GM12878 (cell line): ENCODE data around the gene ZNF592. TPM values are rescaled to one million over a fixed set of nuclear protein-coding genes. Genes with fewer than 3 reads are reported as not detected.

ENCODE experiments used
- ATAC-seq: fragments of 200-7000 bp; cut with Tn5 transposase; 3 replicates; pipeline ENCODE4 v1.9.1; 2020; ENCODE audit warnings: mild to moderate bottlenecking, moderate library complexity
- BruUV-seq: library from RNA; stranded (reverse); fragments of 400-500 nt; replicated peaks from 2 replicates; lab custom pipeline; 2021; lab: Mats Ljungman, UMichigan
- CTCF ChIA-PET: fragments of 300-600 bp; sonication (Branson Sonifier 250); formaldehyde crosslinking; extraction: SDS; loops from one replicate; lab custom pipeline; 2021; ENCODE audit warnings: inconsistent platforms; lab: Yijun Ruan, JAX
- POLR2A ChIA-PET: fragments of 350-600 bp; formaldehyde crosslinking; extraction: SDS; loops from one replicate; lab custom pipeline; 2021; ENCODE audit warnings: inconsistent platforms; lab: Charles Lee
- RAD21 ChIA-PET: fragments of 300-600 bp; sonication (Branson Sonifier 250); formaldehyde crosslinking; loops from one replicate; lab custom pipeline; 2023; ENCODE audit warnings: antibody characterized with exemption; ENCODE audit not compliant: unreplicated experiment; lab: Charles Lee
- SMC1A ChIA-PET: fragments of 300-600 bp; sonication (Branson Sonifier 250); formaldehyde crosslinking; loops from one replicate; lab custom pipeline; 2023; ENCODE audit not compliant: unreplicated experiment, uncharacterized antibody; lab: Charles Lee
- DNase-seq: peaks from one replicate; pipeline ENCODE4 v3.0.0-alpha.2; 2011; ENCODE audit warnings: low read depth, low spot score
- FAIRE-seq: peaks from 3 replicates; lab custom pipeline; 2011; peaks lifted over from hg19 to GRCh38; lab: Jason Lieb, UNC
- H2AFZ ChIP-seq: 2 replicates; pipeline ENCODE4 v1.6.0; 2011; ENCODE audit warnings: low read depth, low read length, control low read depth; ENCODE audit not compliant: control insufficient read depth
- H3K27ac ChIP-seq: 2 replicates; pipeline ENCODE4 v1.5.1; 2011; ENCODE audit warnings: control low read depth; ENCODE audit not compliant: control insufficient read depth, insufficient read depth
- H3K27me3 ChIP-seq, 2 experiments: replicated peaks in 1 of 2; 2 replicates each; pipeline versions ENCODE4 v1.6.0 to v1.6.1; 2011; ENCODE audit warnings: low read length in 1 of 2; ENCODE audit not compliant: control insufficient read depth in 2 of 2, insufficient read depth in 2 of 2
- H3K36me3 ChIP-seq, 2 experiments: 2 replicates each; pipeline ENCODE4 v1.5.1; 2011; ENCODE audit warnings: low read length in 1 of 2; ENCODE audit not compliant: control insufficient read depth in 2 of 2, insufficient read depth in 2 of 2
- H3K4me1 ChIP-seq: 2 replicates; pipeline ENCODE4 v1.6.1; 2011; ENCODE audit warnings: mild to moderate bottlenecking, low read length, moderate library complexity, mixed read lengths; ENCODE audit not compliant: control insufficient read depth, insufficient read depth
- H3K4me2 ChIP-seq: 2 replicates; pipeline ENCODE4 v1.6.0; 2011; ENCODE audit warnings: control low read depth; ENCODE audit not compliant: control insufficient read depth, insufficient read depth
- H3K4me3 ChIP-seq: fragments of 200-600 bp; sonication (generic); 2 replicates; pipeline ENCODE4 v1.5.1; 2016
- H3K79me2 ChIP-seq: 2 replicates; pipeline ENCODE4 v1.6.0; 2011; ENCODE audit warnings: low read length; ENCODE audit not compliant: control insufficient read depth, insufficient read depth
- H3K9ac ChIP-seq: 2 replicates; pipeline ENCODE4 v1.8.0; 2011; ENCODE audit warnings: low read length, control low read depth, mixed read lengths; ENCODE audit not compliant: control insufficient read depth, insufficient read depth
- H3K9me3 ChIP-seq: replicated peaks from 3 replicates; pipeline ENCODE4 v1.5.1; 2011; ENCODE audit warnings: mild to moderate bottlenecking, low read length; ENCODE audit not compliant: control insufficient read depth, insufficient read depth
- H4K20me1 ChIP-seq: 2 replicates; pipeline ENCODE4 v1.6.0; 2011; ENCODE audit not compliant: control insufficient read depth, insufficient read depth
- CBX5 ChIP-seq: sonication (generic); IDR thresholded peaks from 2 replicates; pipeline ENCODE4 v1.6.1; 2016; ENCODE audit warnings: low read depth, moderate library complexity, mild to moderate bottlenecking, inconsistent platforms
- ETV6 ChIP-seq, 2 experiments: fragments of 450-650 bp in 1 of 2; IDR thresholded peaks in 1 of 2; conservative IDR thresholded peaks in 1 of 2; 2 replicates each; pipeline ENCODE4 v1.6.1; 2014; ENCODE audit warnings: antibody characterized with exemption in 1 of 2, borderline replicate concordance in 1 of 2, low read depth in 1 of 2, mild to moderate bottlenecking in 1 of 2, moderate library complexity in 1 of 2
- MLLT1 ChIP-seq: fragments of 450-650 bp; IDR thresholded peaks from 2 replicates; pipeline ENCODE4 v1.6.1; 2016; ENCODE audit warnings: mild to moderate bottlenecking
- NKRF ChIP-seq: fragments of 450-650 bp; conservative IDR thresholded peaks from 2 replicates; pipeline ENCODE4 v1.6.1; 2017; ENCODE audit warnings: mild to moderate bottlenecking, moderate library complexity
- PML ChIP-seq: IDR thresholded peaks from 2 replicates; pipeline ENCODE4 v1.6.1; 2012; ENCODE audit warnings: low read length, inconsistent platforms
- RBBP5 ChIP-seq: fragments of 200-600 bp; sonication (generic); conservative IDR thresholded peaks from 2 replicates; pipeline ENCODE4 v1.6.1; 2016
- SIX5 ChIP-seq: IDR thresholded peaks from 2 replicates; pipeline ENCODE4 v1.6.1; 2011; ENCODE audit warnings: mild to moderate bottlenecking, low read depth, low read length, moderate library complexity; ENCODE audit not compliant: severe bottlenecking
- SPI1 ChIP-seq: IDR thresholded peaks from 2 replicates; pipeline ENCODE4 v1.6.1; 2011; ENCODE audit warnings: low read depth, mild to moderate bottlenecking, low read length, moderate library complexity, borderline replicate concordance; ENCODE audit not compliant: insufficient read depth
- ZNF592 ChIP-seq: fragments of 450-650 bp; IDR thresholded peaks from 2 replicates; pipeline ENCODE4 v1.6.1; 2017; ENCODE audit warnings: mild to moderate bottlenecking, moderate library complexity
- ZNF622 ChIP-seq: fragments of 450-650 bp; IDR thresholded peaks from 2 replicates; pipeline ENCODE4 v1.6.1; 2017; ENCODE audit warnings: mild to moderate bottlenecking, inconsistent platforms
- WGBS: methylation state at CpG from one replicate; pipeline ENCODE4 v1.1.6; 2016; ENCODE audit warnings: low lambda C conversion rate; ENCODE audit not compliant: insufficient replicate concordance, insufficient coverage; ENCODE audit errors: missing lambda C conversion rate; 5-methylcytosine and 5-hydroxymethylcytosine counted together
- in situ Hi-C: fragments of 300-500 bp; cut with MboI; formaldehyde crosslinking; loops from 9 replicates; pipeline ENCODE4 v1.14.3; 2018; ENCODE audit warnings: mixed read lengths
- intact Hi-C: fragments of 100-400 bp; cut with micrococcal nuclease; formaldehyde crosslinking; loops from one replicate; pipeline ENCODE4 v1.14.2; 2022; ENCODE audit not compliant: unreplicated experiment
- polyA plus RNA-seq, 11 experiments: library from polyadenylated mRNA; depleted of rRNA in 4 of 11; unstranded in 6 of 11; stranded (reverse) in 5 of 11; fragments of >200 nt; fragmentation: Nextera tagmentation in 4 of 11; fragmentation: Illumina TruSeq in 1 of 11; extraction: Ambion mirVana in 4 of 11; extraction: Trizol in 1 of 11; gene quantifications; 1 replicate in 1 of 11; 2 replicates in 10 of 11; pipeline versions ENCODE4 v1.2.1 to v1.2.3, GENCODE V29; 2011 to 2016; ENCODE audit warnings: inconsistent platforms in 2 of 11, missing spikeins in 2 of 11, low read depth in 1 of 11
- total RNA-seq, 4 experiments: library from RNA; depleted of rRNA in 3 of 4; stranded (reverse); fragments of >200 nt in 3 of 4; fragmentation: Illumina TruSeq in 1 of 4; extraction: Trizol in 1 of 4; gene quantifications; 2 replicates each; pipeline versions ENCODE4 v1.2.1 to v1.2.3, GENCODE V29; 2013 to 2021

ZNF592 gene
- total and polyA plus RNA-seq, 10 of the 15 experiments (the other 5 are each of a cell fraction or from before 2014, with no cell fraction given): 0.95 to 23.7 (median 8.6) TPM

- TF ChIP-seq ZNF592: no peak
Observed at GRCh38 chr15:84716036-84716732, 32.2 kb upstream of the ZNF592 start, which contains the start of gene SEC11A (continued).

DNA sequence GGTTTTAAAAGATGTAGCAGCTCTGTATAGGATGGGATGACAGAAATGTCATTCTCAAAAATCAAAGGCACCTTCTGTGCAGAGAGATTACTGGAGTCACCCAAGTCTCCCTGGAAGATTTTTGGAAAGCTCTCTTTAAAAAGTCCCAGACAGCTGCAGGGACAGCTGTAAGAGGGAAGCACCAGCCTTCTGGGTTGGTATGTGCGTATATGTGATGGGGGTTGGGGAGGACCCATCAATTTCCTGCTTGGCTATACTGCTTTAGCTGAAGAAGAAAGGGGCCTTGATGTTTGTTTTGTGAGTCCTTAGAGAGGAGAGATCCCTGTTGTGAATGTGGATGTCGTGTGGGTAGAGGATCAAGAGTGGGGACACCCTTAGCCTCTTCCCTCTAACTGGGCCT lies 27.0 kb upstream of the ZNF592 start:
- H3K36me3 ChIP-seq: no peaks in the 10 kb centered on the region
- intact Hi-C loops: no loop called here
- H4K20me1 ChIP-seq: no peaks in the 10 kb centered on the region
- CTCF ChIA-PET: no interaction called here
- DNase-seq (no peak), ATAC-seq (no peak), FAIRE-seq (no peak)
- no peak overlapping the region for H3K9ac ChIP-seq
- H2AFZ ChIP-seq: no peak overlapping the region
- no peaks in the 10 kb centered on the region for H3K27me3 ChIP-seq
- RAD21 ChIA-PET: interaction anchor here (0.6 kb wide), 1 partner anchor 14 kb away, joined by 3 read pairs; no protein-coding TSS in a partner anchor
- H3K4me2 ChIP-seq: no peak overlapping the region
- no peak overlapping the region for H3K27ac ChIP-seq
- no peak for TF ChIP-seq SPI1
- TF ChIP-seq ZNF622: no peak
- TF ChIP-seq NKRF: no peak
- no peak for TF ChIP-seq ETV6 (conservative IDR thresholded peaks at IDR 0.05 in 1 of 2, IDR thresholded peaks at IDR 0.05 in 1 of 2; ENCODE audit: borderline replicate concordance in 1 of 2, low read depth in 1 of 2)
- TF ChIP-seq CBX5: no peak
- TF ChIP-seq RBBP5: no peak
- TF ChIP-seq PML: no peak
- TF ChIP-seq MLLT1: no peak
- TF ChIP-seq SIX5: no peak
- TF ChIP-seq, all 136 proteins: peak for 0
- no TSS peak for BruUV-seq
- WGBS: 92% methylated on average over 2 of the region's 2 CpGs
- peaks cover 12% of the 10 kb centered on the region for H3K4me1 ChIP-seq
- ChIA-PET SMC1A (interaction anchor here (1.0 to 2.7 kb wide), 2 partner anchors 13 to 68 kb away, joined by 3 to 13 read pairs; partner anchors contain the start of gene WDR73), POLR2A (interaction anchor here (2.4 kb wide), 1 partner anchor 14 kb away, joined by 15 read pairs; no protein-coding TSS in a partner anchor)
- in situ Hi-C loops: no loop called here
- no peak overlapping the region for H3K4me3 ChIP-seq
- H3K79me2 ChIP-seq: peaks cover 3% of the 10 kb centered on the region; the same call in 1 of the 2 replicates
- H3K9me3 ChIP-seq: no peaks in the 10 kb centered on the region
